KMS-11 (cell line): ENCODE data around the gene MRPL17.

ENCODE experiments used
- H2AFZ ChIP-seq: fragments of 200-600 bp; sonication (generic); 2 replicates; pipeline ENCODE4 v1.6.1; 2016; ENCODE audit warnings: antibody characterized with exemption, mixed run types, low read depth
- H3K27ac ChIP-seq: fragments of 200-600 bp; sonication (generic); 2 replicates; pipeline ENCODE4 v1.6.1; 2016; ENCODE audit warnings: mild to moderate bottlenecking, mixed run types
- H3K27me3 ChIP-seq: fragments of 200-600 bp; sonication (generic); 2 replicates; pipeline ENCODE4 v1.6.1; 2017; ENCODE audit warnings: mild to moderate bottlenecking, low read depth, mixed run types, moderate library complexity; ENCODE audit not compliant: insufficient read depth
- H3K36me3 ChIP-seq: fragments of 200-600 bp; sonication (generic); 2 replicates; pipeline ENCODE4 v1.6.1; 2017; ENCODE audit warnings: mild to moderate bottlenecking, mixed run types; ENCODE audit not compliant: insufficient read depth
- H3K4me1 ChIP-seq: fragments of 200-600 bp; sonication (generic); 2 replicates; pipeline ENCODE4 v1.6.1; 2016; ENCODE audit warnings: mild to moderate bottlenecking, low read depth, mixed run types; ENCODE audit not compliant: poor library complexity, severe bottlenecking
- H3K4me2 ChIP-seq: fragments of 200-600 bp; sonication (generic); 2 replicates; pipeline ENCODE4 v1.7.0; 2016; ENCODE audit warnings: mild to moderate bottlenecking, mixed run types
- H3K4me3 ChIP-seq: fragments of 200-600 bp; sonication (generic); IDR thresholded peaks from 2 replicates; pipeline ENCODE4 v1.6.1; 2017; ENCODE audit warnings: low read depth, low read length, mixed read lengths; ENCODE audit not compliant: insufficient read depth
- H3K79me2 ChIP-seq: fragments of 200-600 bp; sonication (generic); 2 replicates; pipeline ENCODE4 v1.6.1; 2016; ENCODE audit warnings: low read depth, mixed run types; ENCODE audit not compliant: insufficient read depth
- H3K9ac ChIP-seq: fragments of 200-600 bp; sonication (generic); 2 replicates; pipeline ENCODE4 v1.6.1; 2016; ENCODE audit warnings: mild to moderate bottlenecking, mixed run types
- H4K20me1 ChIP-seq: fragments of 200-600 bp; sonication (generic); 2 replicates; pipeline ENCODE4 v1.6.1; 2016; ENCODE audit warnings: mild to moderate bottlenecking, mixed run types; ENCODE audit not compliant: insufficient read depth
- TF ChIP-seq, protein P1 (sequence below): fragments of 200-600 bp; sonication (generic); conservative IDR thresholded peaks from 2 replicates; pipeline ENCODE4 v1.6.1; 2017; ENCODE audit warnings: low read depth, mild to moderate bottlenecking, antibody characterized with exemption, low read length, moderate library complexity, mixed read lengths

MRPL17 gene

DNA sequence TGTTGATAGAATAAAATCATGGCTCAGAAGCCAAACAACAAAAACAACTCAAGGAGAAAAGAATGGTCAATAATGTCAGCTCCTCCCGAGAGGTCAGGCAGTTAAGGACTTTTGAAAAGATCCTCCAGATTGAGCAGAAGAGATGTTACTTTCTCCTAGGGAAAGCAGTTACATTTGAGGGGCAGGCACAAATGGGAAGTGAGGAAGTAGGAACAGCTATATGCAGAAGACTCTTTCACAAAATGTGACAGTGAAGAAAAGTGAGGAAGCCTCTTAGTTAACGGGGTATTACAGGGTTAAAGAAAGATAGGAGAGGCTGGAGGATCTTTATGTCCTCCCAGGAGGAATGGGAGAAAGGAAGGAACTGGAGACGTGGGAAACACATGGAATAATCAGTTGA is 31.0 kb downstream of the MRPL17 start:
- H3K79me2 ChIP-seq, result no peaks in the 10 kb centered on the region
- no peak overlapping the region for H3K27ac ChIP-seq
- H3K4me2 ChIP-seq, result no peak overlapping the region
- no peak overlapping the region for H2AFZ ChIP-seq
- H3K4me1 ChIP-seq, result no peaks in the 10 kb centered on the region
- H4K20me1 ChIP-seq, result no peaks in the 10 kb centered on the region
- TF ChIP-seq, protein P1, sequence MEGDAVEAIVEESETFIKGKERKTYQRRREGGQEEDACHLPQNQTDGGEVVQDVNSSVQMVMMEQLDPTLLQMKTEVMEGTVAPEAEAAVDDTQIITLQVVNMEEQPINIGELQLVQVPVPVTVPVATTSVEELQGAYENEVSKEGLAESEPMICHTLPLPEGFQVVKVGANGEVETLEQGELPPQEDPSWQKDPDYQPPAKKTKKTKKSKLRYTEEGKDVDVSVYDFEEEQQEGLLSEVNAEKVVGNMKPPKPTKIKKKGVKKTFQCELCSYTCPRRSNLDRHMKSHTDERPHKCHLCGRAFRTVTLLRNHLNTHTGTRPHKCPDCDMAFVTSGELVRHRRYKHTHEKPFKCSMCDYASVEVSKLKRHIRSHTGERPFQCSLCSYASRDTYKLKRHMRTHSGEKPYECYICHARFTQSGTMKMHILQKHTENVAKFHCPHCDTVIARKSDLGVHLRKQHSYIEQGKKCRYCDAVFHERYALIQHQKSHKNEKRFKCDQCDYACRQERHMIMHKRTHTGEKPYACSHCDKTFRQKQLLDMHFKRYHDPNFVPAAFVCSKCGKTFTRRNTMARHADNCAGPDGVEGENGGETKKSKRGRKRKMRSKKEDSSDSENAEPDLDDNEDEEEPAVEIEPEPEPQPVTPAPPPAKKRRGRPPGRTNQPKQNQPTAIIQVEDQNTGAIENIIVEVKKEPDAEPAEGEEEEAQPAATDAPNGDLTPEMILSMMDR, result no peak
- no peak overlapping the region for H3K9ac ChIP-seq
- H3K36me3 ChIP-seq, result no peaks in the 10 kb centered on the region
- H3K4me3 ChIP-seq, result no peak overlapping the region
- H3K27me3 ChIP-seq, result no peaks in the 10 kb centered on the region

DNA sequence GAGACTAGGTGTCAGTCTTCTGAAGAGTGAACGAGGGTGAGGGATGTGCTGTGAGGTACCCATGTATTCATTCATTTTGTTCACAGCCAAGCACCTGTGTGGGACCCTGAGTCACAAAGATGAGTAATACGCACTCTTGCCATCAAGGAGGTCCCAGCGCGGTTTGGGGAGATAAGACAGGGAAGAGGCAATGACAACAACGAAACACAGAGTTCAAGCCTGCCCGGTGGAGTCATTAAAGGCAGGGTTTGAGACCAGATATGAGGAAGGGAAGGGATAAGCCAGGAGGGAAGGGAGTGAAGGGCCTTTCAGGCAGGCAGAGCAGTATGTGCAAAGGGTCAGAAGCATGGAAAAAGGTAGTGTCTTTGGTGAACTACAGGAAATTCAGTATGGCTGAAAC is 32.2 kb downstream of the MRPL17 start:
- H3K4me1 ChIP-seq, result no peaks in the 10 kb centered on the region
- no peak overlapping the region for H3K4me2 ChIP-seq
- H3K27ac ChIP-seq, result no peak overlapping the region
- no peaks in the 10 kb centered on the region for H4K20me1 ChIP-seq
- H2AFZ ChIP-seq, result no peak overlapping the region
- TF ChIP-seq, protein P1, result no peak
- H3K27me3 ChIP-seq, result no peaks in the 10 kb centered on the region
- no peaks in the 10 kb centered on the region for H3K79me2 ChIP-seq
- H3K4me3 ChIP-seq, result no peak overlapping the region
- H3K9ac ChIP-seq, result no peak overlapping the region
- no peaks in the 10 kb centered on the region for H3K36me3 ChIP-seq

DNA sequence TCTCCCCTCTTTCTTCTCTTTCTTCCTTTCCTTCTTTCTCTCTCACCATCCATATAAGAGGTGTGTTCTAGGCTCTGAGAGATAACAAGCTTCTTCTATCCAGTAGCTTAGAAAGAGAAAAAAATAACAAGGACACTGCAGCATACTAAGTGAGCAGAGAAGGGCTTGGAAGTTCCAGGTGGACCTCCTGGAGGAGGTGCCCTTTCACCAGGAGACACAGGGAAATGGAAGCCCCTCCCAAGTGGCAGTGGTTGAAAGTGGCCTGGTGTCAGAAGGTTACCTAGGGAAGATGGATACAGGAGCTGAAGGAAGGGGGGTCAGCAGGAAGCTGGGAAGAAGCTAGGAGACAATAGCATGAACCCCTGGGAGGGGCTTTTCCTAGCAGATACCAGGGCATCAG is 33.0 kb downstream of the MRPL17 start:
- Histone ChIP-seq H4K20me1 (no peaks in the 10 kb centered on the region), H2AFZ (no peak overlapping the region), H3K4me1 (no peaks in the 10 kb centered on the region), H3K9ac (no peak overlapping the region), H3K27me3 (no peaks in the 10 kb centered on the region), H3K79me2 (no peaks in the 10 kb centered on the region), H3K36me3 (no peaks in the 10 kb centered on the region), H3K27ac (no peak overlapping the region), H3K4me3 (no peak overlapping the region), H3K4me2 (no peak overlapping the region)
- TF ChIP-seq, protein P1, result no peak

DNA sequence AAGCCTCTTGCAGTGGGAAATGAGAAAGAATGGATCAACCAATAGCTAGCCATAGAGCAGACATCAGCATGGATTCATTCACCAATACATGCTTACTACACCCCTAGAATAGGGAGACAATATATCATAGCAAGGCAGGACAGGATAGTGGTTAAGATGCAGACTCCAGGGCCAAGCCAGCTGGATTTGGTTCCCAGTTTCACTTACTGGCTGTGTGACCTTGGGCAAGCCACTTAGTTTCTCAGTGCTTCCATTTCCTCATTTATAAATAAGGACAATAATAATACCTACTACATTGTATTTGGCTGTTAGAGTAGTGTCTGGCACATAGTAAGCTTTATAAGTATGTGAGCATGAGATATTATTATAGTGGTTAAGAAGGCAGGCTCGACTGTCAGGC is 34.6 kb downstream of the MRPL17 start:
- no peaks in the 10 kb centered on the region for H3K4me1 ChIP-seq
- no peak overlapping the region for H3K27ac ChIP-seq
- H3K9ac ChIP-seq, result no peak overlapping the region
- H3K4me3 ChIP-seq, result no peak overlapping the region
- H3K79me2 ChIP-seq, result no peaks in the 10 kb centered on the region
- H3K27me3 ChIP-seq, result no peaks in the 10 kb centered on the region
- no peak overlapping the region for H2AFZ ChIP-seq
- H3K36me3 ChIP-seq, result no peaks in the 10 kb centered on the region
- no peak overlapping the region for H3K4me2 ChIP-seq
- TF ChIP-seq, protein P1, result no peak
- no peaks in the 10 kb centered on the region for H4K20me1 ChIP-seq

DNA sequence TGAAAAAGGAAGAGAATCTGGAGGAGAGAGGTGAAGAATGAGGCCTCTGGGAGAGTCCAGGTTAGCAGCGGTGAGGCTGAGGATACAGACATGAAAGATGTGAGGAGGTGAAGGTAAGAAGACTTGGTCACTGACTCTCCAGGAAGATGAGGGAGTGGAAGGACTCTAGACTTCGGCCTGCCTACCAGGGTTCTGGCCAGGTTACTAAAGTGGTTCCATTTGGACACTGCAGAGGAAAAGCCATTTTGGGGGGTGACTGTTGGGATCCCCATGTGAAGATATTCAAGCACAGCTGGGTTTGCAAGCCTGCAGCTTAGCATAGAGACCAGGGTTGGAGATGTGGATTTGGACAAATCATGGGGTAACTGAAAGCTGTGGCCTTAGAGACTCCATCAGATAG is 35.3 kb downstream of the MRPL17 start:
- TF ChIP-seq, protein P1, result no peak
- no peak overlapping the region for H3K4me2 ChIP-seq
- H3K9ac ChIP-seq, result no peak overlapping the region
- no peaks in the 10 kb centered on the region for H4K20me1 ChIP-seq
- H2AFZ ChIP-seq, result no peak overlapping the region
- H3K36me3 ChIP-seq, result no peaks in the 10 kb centered on the region
- no peaks in the 10 kb centered on the region for H3K4me1 ChIP-seq
- no peak overlapping the region for H3K4me3 ChIP-seq
- H3K27me3 ChIP-seq, result no peaks in the 10 kb centered on the region
- H3K79me2 ChIP-seq, result no peaks in the 10 kb centered on the region
- H3K27ac ChIP-seq, result no peak overlapping the region
